Osteoblast (primary cell): ENCODE measurements around the gene CCR6. TPM values are rescaled to one million over a fixed set of nuclear protein-coding genes. Genes with fewer than 3 reads are reported as not detected.

Experiments
- DNase-seq: peaks from one replicate; pipeline ENCODE4 v3.0.0; 2011; ENCODE audit warnings: low spot score, mixed read lengths; ENCODE audit not compliant: insufficient read length; ENCODE audit errors: missing footprints
- H2AFZ ChIP-seq: 2 replicates; pipeline ENCODE4 v1.6.0; 2011; ENCODE audit warnings: mild to moderate bottlenecking, low read length
- H3K27ac ChIP-seq: 2 replicates; pipeline ENCODE4 v1.5.1; 2011; ENCODE audit warnings: mild to moderate bottlenecking, low read depth, low read length, moderate library complexity
- H3K27me3 ChIP-seq: 2 replicates; pipeline ENCODE4 v1.6.0; 2012; ENCODE audit warnings: mild to moderate bottlenecking, control low read depth, inconsistent platforms, low read length, moderate library complexity; ENCODE audit not compliant: insufficient read depth
- H3K36me3 ChIP-seq: 2 replicates; pipeline ENCODE4 v1.5.1; 2011; ENCODE audit warnings: mild to moderate bottlenecking, low read length, control low read depth, moderate library complexity; ENCODE audit not compliant: insufficient read depth
- H3K4me1 ChIP-seq: 2 replicates; pipeline ENCODE4 v1.5.1; 2011; ENCODE audit warnings: mild to moderate bottlenecking, low read length, control low read depth, moderate library complexity; ENCODE audit not compliant: insufficient read depth
- H3K4me2 ChIP-seq: 2 replicates; pipeline ENCODE4 v1.6.0; 2011; ENCODE audit warnings: mild to moderate bottlenecking, low read length; ENCODE audit not compliant: insufficient read depth
- H3K4me3 ChIP-seq: fragments of 200-600 bp; sonication (generic); 3 replicates; pipeline ENCODE4 v1.5.1; 2012; ENCODE audit warnings: mild to moderate bottlenecking, low read length, inconsistent platforms; ENCODE audit not compliant: insufficient read depth
- H3K79me2 ChIP-seq: 2 replicates; pipeline ENCODE4 v1.6.0; 2012; ENCODE audit warnings: mild to moderate bottlenecking, low read length, control low read depth, inconsistent platforms; ENCODE audit not compliant: insufficient read depth
- H3K9me3 ChIP-seq: 2 replicates; pipeline ENCODE4 v1.5.1; 2011; ENCODE audit warnings: low read depth, low read length, control low read depth
- H4K20me1 ChIP-seq: 2 replicates; pipeline ENCODE4 v1.6.0; 2012; ENCODE audit warnings: mild to moderate bottlenecking, low read length, control low read depth; ENCODE audit not compliant: insufficient read depth
- CTCF ChIP-seq: IDR thresholded peaks from 2 replicates; pipeline ENCODE4 v1.5.1; 2011; ENCODE audit warnings: mild to moderate bottlenecking, low read depth, low read length, moderate library complexity; ENCODE audit errors: extremely low read depth
- total RNA-seq: library from RNA; depleted of rRNA; stranded (reverse); fragments of >200 nt; gene quantifications from 2 replicates; pipeline ENCODE4 v1.2.3, GENCODE V29; 2012

CCR6 gene
- total RNA-seq, 1 donor: not detected

- H3K79me2 ChIP-seq: no peaks in the 10 kb centered on the region
Measured at GRCh38 chr6:167148021-167148420, 25.1 kb downstream of the CCR6 start.

GRCh38 chr6:167148997-167149396, 26.1 kb downstream of the CCR6 start:
- H3K9me3 ChIP-seq: no peaks in the 10 kb centered on the region
- H3K36me3 ChIP-seq: no peaks in the 10 kb centered on the region

More at GRCh38 chr6:167148021-167148420, 25.1 kb downstream of the CCR6 start:
- Histone ChIP-seq H3K36me3 (no peaks in the 10 kb centered on the region), H3K4me2 (no peak overlapping the region), H3K4me1 (no peaks in the 10 kb centered on the region), H4K20me1 (no peaks in the 10 kb centered on the region), H2AFZ (no peak overlapping the region), H3K27me3 (no peaks in the 10 kb centered on the region), H3K4me3 (no peak overlapping the region), H3K27ac (no peak overlapping the region), H3K9me3 (no peaks in the 10 kb centered on the region)
- DNase-seq: no peak
- no peak for TF ChIP-seq CTCF

GRCh38 chr6:167150941-167151549, 28.1 kb downstream of the CCR6 start:
- no peaks in the 10 kb centered on the region for H4K20me1 ChIP-seq
- no peaks in the 10 kb centered on the region for H3K79me2 ChIP-seq

More at GRCh38 chr6:167148997-167149396, 26.1 kb downstream of the CCR6 start:
- Histone ChIP-seq H3K4me1 (no peaks in the 10 kb centered on the region), H3K27me3 (no peaks in the 10 kb centered on the region), H4K20me1 (no peaks in the 10 kb centered on the region), H3K4me3 (no peak overlapping the region), H3K79me2 (no peaks in the 10 kb centered on the region), H3K27ac (no peak overlapping the region), H3K4me2 (no peak overlapping the region), H2AFZ (no peak overlapping the region)
- TF ChIP-seq CTCF: no peak
- DNase-seq: no peak

GRCh38 chr6:167151648-167152047, 28.8 kb downstream of the CCR6 start:
- Histone ChIP-seq H3K36me3 (no peaks in the 10 kb centered on the region), H3K9me3 (no peaks in the 10 kb centered on the region), H3K4me2 (no peak overlapping the region), H2AFZ (no peak overlapping the region), H3K27me3 (no peaks in the 10 kb centered on the region), H3K27ac (no peak overlapping the region), H3K4me3 (no peak overlapping the region), H3K79me2 (no peaks in the 10 kb centered on the region), H4K20me1 (no peaks in the 10 kb centered on the region), H3K4me1 (no peaks in the 10 kb centered on the region)
- no peak for TF ChIP-seq CTCF
- no peak for DNase-seq

More at GRCh38 chr6:167150941-167151549, 28.1 kb downstream of the CCR6 start:
- DNase-seq: no peak
- H3K4me1 ChIP-seq: no peaks in the 10 kb centered on the region
- no peak overlapping the region for H3K27ac ChIP-seq
- H3K36me3 ChIP-seq: no peaks in the 10 kb centered on the region
- no peak overlapping the region for H3K4me3 ChIP-seq
- H3K27me3 ChIP-seq: no peaks in the 10 kb centered on the region
- TF ChIP-seq CTCF: no peak
- no peak overlapping the region for H3K4me2 ChIP-seq
- H2AFZ ChIP-seq: no peak overlapping the region
- H3K9me3 ChIP-seq: no peaks in the 10 kb centered on the region
